Hepatocyte (in vitro differentiated cells): ENCODE results near the gene BNIP2. TPM values are rescaled to one million over a fixed set of nuclear protein-coding genes. Genes with fewer than 3 reads are reported as not detected.

ENCODE experiments used
- DNase-seq: peaks from one replicate; pipeline ENCODE4 v3.0.0-alpha.2; 2016; ENCODE audit warnings: low spot score
- H2AFZ ChIP-seq: fragments of 200-600 bp; sonication (generic); 2 replicates; pipeline ENCODE4 v1.6.0; 2016; ENCODE audit warnings: antibody characterized with exemption, mild to moderate bottlenecking
- H3K27ac ChIP-seq: fragments of 200-600 bp; sonication (generic); 2 replicates; pipeline ENCODE4 v1.5.1; 2016; ENCODE audit warnings: mild to moderate bottlenecking
- H3K27me3 ChIP-seq: fragments of 200-600 bp; sonication (generic); 2 replicates; pipeline ENCODE4 v1.6.1; 2016
- H3K36me3 ChIP-seq: fragments of 200-600 bp; sonication (generic); replicated peaks from 2 replicates; pipeline ENCODE4 v1.5.1; 2016; ENCODE audit warnings: low read depth; ENCODE audit not compliant: insufficient read depth
- H3K4me1 ChIP-seq: fragments of 200-600 bp; sonication (generic); 2 replicates; pipeline ENCODE4 v1.5.1; 2016; ENCODE audit warnings: mild to moderate bottlenecking, moderate library complexity; ENCODE audit not compliant: insufficient read depth
- H3K4me2 ChIP-seq: fragments of 200-600 bp; sonication (generic); 2 replicates; pipeline ENCODE4 v1.6.0; 2016
- H3K4me3 ChIP-seq: fragments of 200-600 bp; sonication (generic); 2 replicates; pipeline ENCODE4 v1.5.1; 2016; ENCODE audit warnings: mild to moderate bottlenecking
- H3K79me2 ChIP-seq: fragments of 200-600 bp; sonication (generic); 2 replicates; pipeline ENCODE4 v1.6.0; 2017; ENCODE audit warnings: mild to moderate bottlenecking
- H3K9me2 ChIP-seq: fragments of 200-600 bp; sonication (generic); replicated peaks from 2 replicates; pipeline ENCODE4 v1.6.0; 2017; ENCODE audit warnings: mild to moderate bottlenecking; ENCODE audit not compliant: insufficient read depth
- H3K9me3 ChIP-seq: fragments of 200-600 bp; sonication (generic); 2 replicates; pipeline ENCODE4 v1.5.1; 2016; ENCODE audit warnings: low read depth, mild to moderate bottlenecking
- H4K20me1 ChIP-seq: fragments of 200-600 bp; sonication (generic); 2 replicates; pipeline ENCODE4 v1.6.0; 2016; ENCODE audit warnings: mild to moderate bottlenecking; ENCODE audit not compliant: insufficient read depth, poor library complexity, severe bottlenecking
- CTCF ChIP-seq: fragments of 200-600 bp; sonication (generic); IDR thresholded peaks from 2 replicates; pipeline ENCODE4 v1.5.1; 2016; ENCODE audit warnings: antibody characterized with exemption, mild to moderate bottlenecking; ENCODE audit not compliant: poor library complexity
- EZH2 ChIP-seq: fragments of 200-600 bp; sonication (generic); IDR thresholded peaks from 2 replicates; pipeline ENCODE4 v1.6.1; 2016; ENCODE audit warnings: antibody characterized with exemption, mild to moderate bottlenecking, borderline replicate concordance
- EZH2phosphoT487 ChIP-seq: fragments of 200-600 bp; sonication (generic); IDR thresholded peaks from one replicate; pipeline ENCODE4 v1.6.1; 2018; ENCODE audit warnings: antibody characterized with exemption, mild to moderate bottlenecking, low read depth, moderate library complexity; ENCODE audit not compliant: unreplicated experiment, severe bottlenecking
- WGBS: methylation state at CpG from one replicate; pipeline ENCODE4 v1.1.6; 2016; ENCODE audit warnings: low lambda C conversion rate; ENCODE audit errors: missing lambda C conversion rate; 5-methylcytosine and 5-hydroxymethylcytosine counted together
- polyA plus RNA-seq: library from polyadenylated mRNA; unstranded; fragments of >200 nt; fragmentation: Nextera tagmentation; extraction: Ambion mirVana; gene quantifications from 2 replicates; pipeline ENCODE4 v1.2.1, GENCODE V29; 2016
- total RNA-seq: library from RNA; depleted of rRNA; stranded (reverse); fragments of >200 nt; gene quantifications from 2 replicates; pipeline ENCODE4 v1.2.3, GENCODE V29; 2014

The BNIP2 gene
- total and polyA plus RNA-seq, 2 experiments from 2014 or later = 55.0 to 102 TPM

- H3K4me1 ChIP-seq = peaks cover 12% of the 10 kb centered on the region
- no peak overlapping the region for H2AFZ ChIP-seq
- TF ChIP-seq CTCF (no peak), EZH2 (no peak), EZH2phosphoT487 (no peak)
- peaks cover 28% of the 10 kb centered on the region for H3K79me2 ChIP-seq
- H3K36me3 ChIP-seq = peaks cover 10% of the 10 kb centered on the region
- 96% methylated on average over 1 of the region's 1 CpG for WGBS
- H3K4me3 ChIP-seq = no peak overlapping the region
- H4K20me1 ChIP-seq = peaks cover 15% of the 10 kb centered on the region
- DNase-seq = no peak
- no peaks in the 10 kb centered on the region for H3K9me3 ChIP-seq
- H3K27ac ChIP-seq = no peak overlapping the region
- no peaks in the 10 kb centered on the region for H3K9me2 ChIP-seq
- H3K4me2 ChIP-seq = no peak overlapping the region
- H3K27me3 ChIP-seq = no peaks in the 10 kb centered on the region
Observed at GRCh38 chr15:59659366-59659765, 29.8 kb downstream of the BNIP2 start.

- Histone ChIP-seq H3K4me2 (peak overlapping the region; percentile 70), H4K20me1 (peaks cover 17% of the 10 kb centered on the region), H3K27me3 (no peaks in the 10 kb centered on the region), H3K4me3 (no peak overlapping the region), H3K27ac (peak overlapping the region; percentile 39), H3K9me3 (no peaks in the 10 kb centered on the region), H3K9me2 (no peaks in the 10 kb centered on the region), H3K36me3 (no peaks in the 10 kb centered on the region), H3K4me1 (peaks cover 12% of the 10 kb centered on the region), H2AFZ (peak overlapping the region; percentile 59), H3K79me2 (peaks cover 45% of the 10 kb centered on the region)
- TF ChIP-seq CTCF (no peak), EZH2 (no peak), EZH2phosphoT487 (no peak)
- 68% methylated on average over 23 of the region's 23 CpGs for WGBS
- DNase-seq = no peak
Observed at GRCh38 chr15:59657635-59658125, 31.4 kb downstream of the BNIP2 start.

- Histone ChIP-seq H3K27me3 (no peaks in the 10 kb centered on the region), H3K36me3 (no peaks in the 10 kb centered on the region), H4K20me1 (peaks cover 17% of the 10 kb centered on the region), H3K4me1 (peaks cover 12% of the 10 kb centered on the region), H3K9me3 (no peaks in the 10 kb centered on the region), H2AFZ (peak within 1 kb of the TSS; percentile 69), H3K79me2 (peaks cover 51% of the 10 kb centered on the region), H3K4me3 (peak within 1 kb of the TSS; percentile 86), H3K27ac (peak within 1 kb of the TSS; percentile 86), H3K4me2 (peak within 1 kb of the TSS; percentile 77), H3K9me2 (no peaks in the 10 kb centered on the region)
- peak; percentile 97 for DNase-seq
- TF ChIP-seq CTCF = no peak
- TF ChIP-seq EZH2phosphoT487 = no peak
- under 1% methylated on average over 46 of the region's 59 CpGs for WGBS
Observed at GRCh38 chr15:59656897-59657634, 32.1 kb downstream of the BNIP2 start, which contains the start of gene GTF2A2. TSS of gene GTF2A2 (minus strand) at chr15:59657515. CDS start at chr15:59652277, 5,238 bp downstream.
